Mammary epithelial cell (primary cell): ENCODE measurements around the gene RNF145.

Experiments used
- EZH2 ChIP-seq: IDR thresholded peaks from 2 replicates; pipeline ENCODE4 v1.6.1; 2012; ENCODE audit warnings: low read length, inconsistent platforms, borderline replicate concordance
- TF ChIP-seq, protein P1 (sequence below), 2 donors: IDR thresholded peaks in 1 of 2; conservative IDR thresholded peaks in 1 of 2; 2 replicates each; pipeline ENCODE4 v1.5.1; 2011 to 2012; ENCODE audit warnings: inconsistent platforms in 2 of 2, low read length in 2 of 2, mild to moderate bottlenecking in 2 of 2, control low read depth in 1 of 2, low read depth in 1 of 2; ENCODE audit not compliant: insufficient read depth in 1 of 2; ENCODE audit errors: extremely low read depth in 1 of 2

DNA sequence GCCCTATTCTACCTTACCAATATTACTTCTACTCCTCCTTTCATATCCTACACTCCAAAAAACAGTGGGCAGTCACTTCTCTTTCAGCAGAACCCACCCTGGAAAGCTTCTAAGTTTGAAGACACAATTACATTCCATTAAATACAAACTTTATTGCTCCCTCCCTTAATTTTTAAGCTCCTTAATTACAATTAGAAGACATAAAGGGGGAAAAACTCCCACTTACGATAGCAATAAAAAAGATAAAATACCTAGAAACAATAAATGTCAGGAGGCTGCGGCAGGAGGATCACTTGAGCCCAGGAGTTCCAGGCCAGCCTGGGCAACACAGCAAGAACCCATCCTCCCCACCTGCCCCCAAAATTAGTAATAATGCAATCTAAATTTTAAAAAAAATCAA is 9.6 kb downstream of the RNF145 start:
- TF ChIP-seq, protein P1, sequence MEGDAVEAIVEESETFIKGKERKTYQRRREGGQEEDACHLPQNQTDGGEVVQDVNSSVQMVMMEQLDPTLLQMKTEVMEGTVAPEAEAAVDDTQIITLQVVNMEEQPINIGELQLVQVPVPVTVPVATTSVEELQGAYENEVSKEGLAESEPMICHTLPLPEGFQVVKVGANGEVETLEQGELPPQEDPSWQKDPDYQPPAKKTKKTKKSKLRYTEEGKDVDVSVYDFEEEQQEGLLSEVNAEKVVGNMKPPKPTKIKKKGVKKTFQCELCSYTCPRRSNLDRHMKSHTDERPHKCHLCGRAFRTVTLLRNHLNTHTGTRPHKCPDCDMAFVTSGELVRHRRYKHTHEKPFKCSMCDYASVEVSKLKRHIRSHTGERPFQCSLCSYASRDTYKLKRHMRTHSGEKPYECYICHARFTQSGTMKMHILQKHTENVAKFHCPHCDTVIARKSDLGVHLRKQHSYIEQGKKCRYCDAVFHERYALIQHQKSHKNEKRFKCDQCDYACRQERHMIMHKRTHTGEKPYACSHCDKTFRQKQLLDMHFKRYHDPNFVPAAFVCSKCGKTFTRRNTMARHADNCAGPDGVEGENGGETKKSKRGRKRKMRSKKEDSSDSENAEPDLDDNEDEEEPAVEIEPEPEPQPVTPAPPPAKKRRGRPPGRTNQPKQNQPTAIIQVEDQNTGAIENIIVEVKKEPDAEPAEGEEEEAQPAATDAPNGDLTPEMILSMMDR (conservative IDR thresholded peaks at IDR 0.05 in 1 of 2, IDR thresholded peaks at IDR 0.05 in 1 of 2; ENCODE audit: extremely low read depth in 1 of 2, insufficient read depth in 1 of 2, low read depth in 1 of 2, low read length in 2 of 2): no peak
- TF ChIP-seq EZH2: no peak
